Trophoblast cell (in vitro differentiated cells and primary cell): ENCODE measurements around the gene GSX2.
A peak's percentile ranks its signal among the peaks of the same experiment; 100 is the strongest.

Experiments
- DNase-seq, 2 donors: peaks; one replicate each; pipeline ENCODE4 v3.0.0-alpha.2; 2016
- H2AFZ ChIP-seq: 2 replicates; pipeline ENCODE4 v1.6.1; 2013; ENCODE audit warnings: low read length, moderate library complexity, mild to moderate bottlenecking; ENCODE audit not compliant: insufficient read depth, poor library complexity
- H2AK5ac ChIP-seq: 2 replicates; pipeline ENCODE4 v1.6.1; 2013; ENCODE audit warnings: mild to moderate bottlenecking, low read length
- H2BK120ac ChIP-seq: 2 replicates; pipeline ENCODE4 v1.6.1; 2013; ENCODE audit warnings: low read length, mild to moderate bottlenecking, moderate library complexity; ENCODE audit not compliant: insufficient read depth, poor library complexity
- H2BK12ac ChIP-seq: 2 replicates; pipeline ENCODE4 v1.6.1; 2013; ENCODE audit warnings: mild to moderate bottlenecking, low read length, moderate library complexity
- H2BK5ac ChIP-seq: 2 replicates; pipeline ENCODE4 v1.6.1; 2013; ENCODE audit warnings: low read length, low read depth, moderate library complexity, mild to moderate bottlenecking; ENCODE audit not compliant: poor library complexity
- H3K14ac ChIP-seq: 2 replicates; pipeline ENCODE4 v1.6.1; 2013; ENCODE audit warnings: mild to moderate bottlenecking, low read length
- H3K18ac ChIP-seq: 2 replicates; pipeline ENCODE4 v1.6.1; 2013; ENCODE audit warnings: mild to moderate bottlenecking, low read length
- H3K23ac ChIP-seq: 2 replicates; pipeline ENCODE4 v1.6.1; 2013; ENCODE audit warnings: low read length
- H3K27ac ChIP-seq: 2 replicates; pipeline ENCODE4 v1.5.1; 2013; ENCODE audit warnings: low read depth, mild to moderate bottlenecking, inconsistent platforms, low read length, moderate library complexity
- H3K27me3 ChIP-seq: 2 replicates; pipeline ENCODE4 v1.6.1; 2013; ENCODE audit warnings: inconsistent platforms, mild to moderate bottlenecking, low read length, moderate library complexity; ENCODE audit not compliant: insufficient read depth
- H3K36me3 ChIP-seq, 2 experiments: 1 replicate in 1 of 2; 2 replicates in 1 of 2; pipeline ENCODE4 v1.6.1; 2013; ENCODE audit warnings: low read length in 2 of 2, mild to moderate bottlenecking in 2 of 2, moderate library complexity in 1 of 2; ENCODE audit not compliant: insufficient read depth in 2 of 2, control insufficient read depth in 1 of 2
- H3K4ac ChIP-seq: 2 replicates; pipeline ENCODE4 v1.6.1; 2013; ENCODE audit warnings: low read depth, mild to moderate bottlenecking, low read length, moderate library complexity
- H3K4me1 ChIP-seq, 2 experiments: 1 replicate in 1 of 2; 2 replicates in 1 of 2; pipeline ENCODE4 v1.6.1; 2013; ENCODE audit warnings: low read length in 2 of 2, mild to moderate bottlenecking in 2 of 2, moderate library complexity in 1 of 2; ENCODE audit not compliant: insufficient read depth in 2 of 2, control insufficient read depth in 1 of 2
- H3K4me2 ChIP-seq: 2 replicates; pipeline ENCODE4 v1.6.1; 2013; ENCODE audit warnings: inconsistent platforms, mild to moderate bottlenecking, low read length, moderate library complexity
- H3K4me3 ChIP-seq: 2 replicates; pipeline ENCODE4 v1.5.1; 2013; ENCODE audit warnings: mild to moderate bottlenecking, low read depth, low read length, inconsistent platforms
- H3K79me1 ChIP-seq: one replicate; pipeline ENCODE4 v1.6.1; 2013; ENCODE audit warnings: low read length
- H3K79me2 ChIP-seq: 2 replicates; pipeline ENCODE4 v1.6.1; 2013; ENCODE audit warnings: low read length, mild to moderate bottlenecking; ENCODE audit not compliant: control insufficient read depth, insufficient read depth, poor library complexity
- H3K9ac ChIP-seq: 2 replicates; pipeline ENCODE4 v1.6.1; 2013; ENCODE audit warnings: mild to moderate bottlenecking, low read length
- H3K9me3 ChIP-seq: 2 replicates; pipeline ENCODE4 v1.6.1; 2013; ENCODE audit warnings: low read depth, mild to moderate bottlenecking, control low read depth, inconsistent platforms, low read length; ENCODE audit not compliant: insufficient read depth
- H4K12ac ChIP-seq: 2 replicates; pipeline ENCODE4 v1.6.1; 2013; ENCODE audit warnings: low read depth, mild to moderate bottlenecking, low read length, moderate library complexity
- H4K8ac ChIP-seq: 2 replicates; pipeline ENCODE4 v1.6.1; 2013; ENCODE audit warnings: low read depth, mild to moderate bottlenecking, low read length, moderate library complexity
- H4K91ac ChIP-seq: one replicate; pipeline ENCODE4 v1.6.1; 2013; ENCODE audit warnings: low read depth, mild to moderate bottlenecking, low read length, moderate library complexity
- WGBS: extraction: QIAGEN DNeasy Blood & Tissue Kit; methylation state at CpG from one replicate; pipeline ENCODE4 v1.1.7; 2013; ENCODE audit warnings: missing lambda C conversion rate; ENCODE audit not compliant: insufficient read length, insufficient coverage; ENCODE audit errors: extremely low coverage; 5-methylcytosine and 5-hydroxymethylcytosine counted together

Gene GSX2

DNA sequence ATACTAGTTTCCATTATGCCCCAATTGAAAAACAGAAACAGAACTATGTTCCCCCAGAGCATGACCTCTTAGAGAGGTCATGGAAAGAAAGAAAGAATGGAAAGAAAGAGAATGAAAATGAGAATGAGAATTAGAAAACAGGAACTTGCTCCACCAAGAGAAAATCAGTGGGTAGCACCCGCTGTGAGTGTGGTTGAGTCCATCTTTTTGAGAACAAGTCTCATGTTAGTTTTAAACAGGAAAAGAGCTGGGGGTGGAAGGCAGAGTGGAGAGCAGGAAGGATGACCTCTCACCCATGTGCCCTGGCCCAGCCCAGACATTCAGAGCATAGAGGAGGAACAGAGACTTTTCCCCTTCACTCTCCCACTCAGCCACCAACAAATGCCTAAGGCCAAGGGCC lies 4.9 kb downstream of the GSX2 start:
- WGBS = no CpG with 5 or more reads among the region's 1 CpG
- Histone ChIP-seq H2BK5ac (no peak overlapping the region), H3K18ac (no peak overlapping the region), H3K14ac (no peak overlapping the region), H3K4ac (no peak overlapping the region), H3K36me3 (no peaks in the 10 kb centered on the region), H3K9me3 (peaks cover 3% of the 10 kb centered on the region), H3K4me1 (peaks cover 29 to 35% of the 10 kb centered on the region in 2 experiments), H2BK12ac (peak overlapping the region; percentile 8), H2BK120ac (peak overlapping the region; percentile 5), H3K79me1 (peaks cover 15% of the 10 kb centered on the region), H2AK5ac (no peak overlapping the region), H4K12ac (no peak overlapping the region), H3K79me2 (peaks cover 2% of the 10 kb centered on the region), H3K9ac (no peak overlapping the region), H3K4me2 (no peak overlapping the region), H2AFZ (no peak overlapping the region), H3K27ac (no peak overlapping the region), H3K27me3 (peaks cover 46% of the 10 kb centered on the region), H3K4me3 (no peak overlapping the region), H4K91ac (no peak overlapping the region), H4K8ac (no peak overlapping the region), H3K23ac (no peak overlapping the region)
- DNase-seq = no peak

- Histone ChIP-seq H3K9ac (no peak overlapping the region), H2AFZ (no peak overlapping the region), H4K8ac (no peak overlapping the region), H3K4ac (no peak overlapping the region), H3K18ac (no peak overlapping the region), H3K79me1 (peaks cover 15% of the 10 kb centered on the region), H3K23ac (no peak overlapping the region), H2AK5ac (no peak overlapping the region), H3K27ac (no peak overlapping the region), H3K14ac (no peak overlapping the region), H3K27me3 (peaks cover 24% of the 10 kb centered on the region), H3K9me3 (peaks cover 3% of the 10 kb centered on the region), H3K4me1 (peaks cover 24 to 27% of the 10 kb centered on the region in 2 experiments), H4K12ac (no peak overlapping the region), H3K4me3 (no peak overlapping the region), H2BK5ac (no peak overlapping the region), H3K36me3 (no peaks in the 10 kb centered on the region), H3K79me2 (peaks cover 2% of the 10 kb centered on the region), H4K91ac (no peak overlapping the region), H3K4me2 (no peak overlapping the region), H2BK120ac (no peak overlapping the region), H2BK12ac (no peak overlapping the region)
- DNase-seq = no peak
- no CpG with 5 or more reads among the region's 22 CpGs for WGBS
Measured at GRCh38 chr4:54107951-54108748, 8.2 kb downstream of the GSX2 start.

DNA sequence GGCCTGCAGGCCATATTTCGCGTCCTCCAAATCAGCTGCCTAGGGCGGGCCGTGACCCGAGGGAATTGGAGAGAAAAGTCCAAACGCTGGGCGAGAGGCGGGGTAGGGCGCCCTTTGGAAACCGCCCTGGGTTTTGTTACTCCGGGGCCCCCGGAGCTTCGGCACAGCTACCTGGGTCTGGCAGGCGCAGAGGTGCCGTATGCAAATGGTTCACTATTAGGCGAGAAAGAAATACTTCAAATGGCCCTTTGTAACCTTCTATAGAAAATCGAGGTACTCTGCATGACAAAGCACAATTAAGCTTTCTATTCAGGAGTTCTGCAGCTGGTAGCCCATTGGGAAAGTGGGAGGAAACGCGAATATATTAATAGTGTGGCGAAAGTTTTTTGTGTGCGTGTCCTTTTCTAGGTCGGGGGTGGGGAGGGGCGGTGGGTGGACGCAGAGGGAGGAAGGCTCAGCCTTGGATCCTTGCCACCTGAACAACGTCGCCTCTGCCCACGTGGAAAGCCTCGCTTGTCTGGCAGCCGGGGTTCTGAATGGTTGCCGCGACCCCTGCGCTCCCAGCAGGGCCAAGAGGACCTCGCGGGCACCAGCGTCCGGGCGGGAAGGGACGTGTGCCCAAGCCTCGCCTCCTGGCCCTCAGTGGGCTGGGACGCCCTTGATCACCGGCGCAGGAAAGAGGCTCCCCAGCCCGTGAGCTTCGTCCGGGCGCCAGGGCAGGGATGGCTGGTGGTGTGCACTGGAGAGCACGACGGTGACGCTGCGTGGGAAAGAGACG lies 9.5 kb downstream of the GSX2 start:
- no peak for DNase-seq
- Histone ChIP-seq H3K18ac (no peak overlapping the region), H2BK5ac (no peak overlapping the region), H3K9ac (no peak overlapping the region), H2BK12ac (peak overlapping the region; percentile 78), H4K91ac (peak overlapping the region; percentile 42), H3K14ac (peak overlapping the region; percentile 25), H3K79me2 (no peaks in the 10 kb centered on the region), H3K27ac (no peak overlapping the region), H3K4me1 (peaks cover 16 to 20% of the 10 kb centered on the region in 2 experiments), H2BK120ac (peak overlapping the region; percentile 85), H3K36me3 (no peaks in the 10 kb centered on the region), H2AK5ac (peak overlapping the region; percentile 70), H3K27me3 (peaks cover 19% of the 10 kb centered on the region), H3K4ac (peak overlapping the region; percentile 14), H3K9me3 (peaks cover 3% of the 10 kb centered on the region), H3K4me3 (no peak overlapping the region), H3K79me1 (peaks cover 7% of the 10 kb centered on the region), H4K12ac (peak overlapping the region; percentile 87), H3K4me2 (peak overlapping the region; percentile 48), H4K8ac (peak overlapping the region; percentile 76), H2AFZ (peak overlapping the region; percentile 74), H3K23ac (no peak overlapping the region)
- no CpG with 5 or more reads among the region's 51 CpGs for WGBS

GRCh38 chr4:54110019-54110416 lies 10.1 kb downstream of the GSX2 start:
- peaks cover 15 to 18% of the 10 kb centered on the region in 2 experiments for H3K4me1 ChIP-seq
- H4K91ac ChIP-seq = peak overlapping the region; percentile 28
- peaks cover 7% of the 10 kb centered on the region for H3K79me1 ChIP-seq
- no peak overlapping the region for H3K18ac ChIP-seq
- H2BK5ac ChIP-seq = no peak overlapping the region
- H3K14ac ChIP-seq = peak overlapping the region; percentile 25
- no peak overlapping the region for H4K12ac ChIP-seq
- H3K4me3 ChIP-seq = no peak overlapping the region
- H2BK12ac ChIP-seq = peak overlapping the region; percentile 7
- H2AFZ ChIP-seq = peak overlapping the region; percentile 5
- H3K4me2 ChIP-seq = peak overlapping the region; percentile 48
- H3K23ac ChIP-seq = no peak overlapping the region
- H2BK120ac ChIP-seq = peak overlapping the region; percentile 27
- H3K9ac ChIP-seq = no peak overlapping the region
- H3K9me3 ChIP-seq = peaks cover 3% of the 10 kb centered on the region
- peaks cover 19% of the 10 kb centered on the region for H3K27me3 ChIP-seq
- no peak overlapping the region for H3K27ac ChIP-seq
- H3K36me3 ChIP-seq = no peaks in the 10 kb centered on the region
- no peaks in the 10 kb centered on the region for H3K79me2 ChIP-seq
- H2AK5ac ChIP-seq = no peak overlapping the region
- no peak for DNase-seq
- no CpG with 5 or more reads among the region's 10 CpGs for WGBS
- no peak overlapping the region for H3K4ac ChIP-seq
- no peak overlapping the region for H4K8ac ChIP-seq
